Activated CD8-positive, alpha-beta T cell treated with anti-CD3 and anti-CD28 coated beads for 36 hours (primary cell): Measurements from ENCODE around the gene BTF3L4. TPM values are rescaled to one million over a fixed set of nuclear protein-coding genes. Genes with fewer than 3 reads are reported as not detected.
A peak's percentile ranks its signal among the peaks of the same experiment; 100 is the strongest.

ENCODE experiments used
- ATAC-seq: fragments of 200-7000 bp; cut with Tn5 transposase; one replicate; pipeline ENCODE4 v1.10.0; 2021; ENCODE audit warnings: mild to moderate bottlenecking, moderate library complexity
- CTCF ChIA-PET: fragments of 350-600 bp; sonication (Branson Sonifier 250); formaldehyde crosslinking; loops from one replicate; lab custom pipeline; 2021; ENCODE audit warnings: antibody characterized with exemption; lab: Charles Lee
- POLR2A ChIA-PET: fragments of 350-600 bp; sonication (Branson Sonifier 250); formaldehyde crosslinking; loops from one replicate; lab custom pipeline; 2021; ENCODE audit warnings: antibody characterized with exemption; lab: Charles Lee
- DNase-seq: peaks from one replicate; pipeline ENCODE4 v3.0.0-alpha.2; 2020
- H3K27ac Mint-ChIP-seq: one replicate; pipeline ENCODE4 v1.8.0; 2021; ENCODE audit warnings: mild to moderate bottlenecking, mixed read lengths
- H3K27me3 Mint-ChIP-seq: one replicate; pipeline ENCODE4 v1.8.0; 2021; ENCODE audit warnings: mixed read lengths
- H3K36me3 Mint-ChIP-seq: one replicate; pipeline ENCODE4 v1.8.0; 2021; ENCODE audit warnings: low read depth, mixed read lengths
- H3K4me1 Mint-ChIP-seq: one replicate; pipeline ENCODE4 v1.8.0; 2021; ENCODE audit warnings: low read depth, mixed read lengths
- H3K4me3 Mint-ChIP-seq: one replicate; pipeline ENCODE4 v1.8.0; 2021; ENCODE audit warnings: mild to moderate bottlenecking, moderate library complexity, mixed read lengths
- H3K9me3 Mint-ChIP-seq: one replicate; pipeline ENCODE4 v1.8.0; 2021; ENCODE audit warnings: mixed read lengths
- CTCF ChIP-seq: fragments of 200-600 bp; IDR thresholded peaks from one replicate; pipeline ENCODE4 v1.8.0; 2022; ENCODE audit warnings: antibody characterized with exemption, mild to moderate bottlenecking
- intact Hi-C: fragments of 100-400 bp; cut with micrococcal nuclease; formaldehyde crosslinking; loops from one replicate; pipeline ENCODE4 v1.10.0; 2022
- total RNA-seq, 2 experiments: library from RNA; stranded (reverse); gene quantifications; one replicate each; pipeline ENCODE4 v1.2.3, GENCODE V29; 2021

BTF3L4 gene
- total RNA-seq, 2 experiments from 2014 or later = 30.0 to 33.1 TPM

GRCh38 chr1:52096216-52096615, 40.1 kb downstream of the BTF3L4 start:
- H3K9me3 Mint-ChIP-seq = peaks cover 2% of the 10 kb centered on the region
- no peak for DNase-seq
- ChIA-PET CTCF (no interaction called here), POLR2A (interaction anchor here (0.6 to 1.1 kb wide), 2 partner anchors 10 to 615 kb away, joined by 3 read pairs; no protein-coding TSS in a partner anchor)
- H3K36me3 Mint-ChIP-seq = peaks cover 3% of the 10 kb centered on the region
- no peak overlapping the region for H3K27ac Mint-ChIP-seq
- no peak for TF ChIP-seq CTCF
- H3K27me3 Mint-ChIP-seq = peaks cover 1% of the 10 kb centered on the region
- no peak for ATAC-seq
- intact Hi-C loops = no loop called here
- no peaks in the 10 kb centered on the region for H3K4me1 Mint-ChIP-seq
- no peak overlapping the region for H3K4me3 Mint-ChIP-seq

- intact Hi-C loops = no loop called here
- no peak overlapping the region for H3K4me3 Mint-ChIP-seq
- ATAC-seq (no peak), DNase-seq (no peak)
- ChIA-PET POLR2A (no interaction called here), CTCF (no interaction called here)
- H3K9me3 Mint-ChIP-seq = no peaks in the 10 kb centered on the region
- no peaks in the 10 kb centered on the region for H3K36me3 Mint-ChIP-seq
- no peak for TF ChIP-seq CTCF
- peaks cover 1% of the 10 kb centered on the region for H3K27me3 Mint-ChIP-seq
- peaks cover 7% of the 10 kb centered on the region for H3K4me1 Mint-ChIP-seq
- no peak overlapping the region for H3K27ac Mint-ChIP-seq
Measured at GRCh38 chr1:52098139-52098871, 42.2 kb downstream of the BTF3L4 start.

- Mint-ChIP-seq H3K27ac (no peak overlapping the region), H3K27me3 (peaks cover 1% of the 10 kb centered on the region)
Measured at GRCh38 chr1:52102336-52103013, 46.4 kb downstream of the BTF3L4 start.

GRCh38 chr1:52111492-52111891, 55.4 kb downstream of the BTF3L4 start:
- no peak overlapping the region for H3K4me3 Mint-ChIP-seq
- CTCF ChIA-PET = interaction anchor here (0.7 kb wide), 1 partner anchor 15 kb away, joined by 3 read pairs; no protein-coding TSS in a partner anchor
- H3K9me3 Mint-ChIP-seq = no peaks in the 10 kb centered on the region
- ATAC-seq (no peak), DNase-seq (no peak)
- H3K36me3 Mint-ChIP-seq = no peaks in the 10 kb centered on the region
- no peaks in the 10 kb centered on the region for H3K4me1 Mint-ChIP-seq
- H3K27me3 Mint-ChIP-seq = no peaks in the 10 kb centered on the region
- TF ChIP-seq CTCF = no peak
- POLR2A ChIA-PET = interaction anchor here (0.6 kb wide), 1 partner anchor 720 kb away, joined by 3 read pairs; no protein-coding TSS in a partner anchor
- no peak overlapping the region for H3K27ac Mint-ChIP-seq
- intact Hi-C loops = no loop called here

More at GRCh38 chr1:52102336-52103013, 46.4 kb downstream of the BTF3L4 start:
- Mint-ChIP-seq H3K4me1 (peaks cover 7% of the 10 kb centered on the region), H3K9me3 (no peaks in the 10 kb centered on the region), H3K4me3 (no peak overlapping the region), H3K36me3 (no peaks in the 10 kb centered on the region)
- ChIA-PET POLR2A (no interaction called here), CTCF (no interaction called here)
- ATAC-seq = peak; percentile 49
- intact Hi-C loops = no loop called here
- no peak for TF ChIP-seq CTCF
- peak; percentile 19 for DNase-seq

- no peaks in the 10 kb centered on the region for H3K4me1 Mint-ChIP-seq
- intact Hi-C loops = no loop called here
- H3K4me3 Mint-ChIP-seq = no peak overlapping the region
- CTCF ChIA-PET = interaction anchor here (0.6 to 1.5 kb wide), 2 partner anchors 33 to 50 kb away, joined by 3 read pairs; no protein-coding TSS in a partner anchor
- no peaks in the 10 kb centered on the region for H3K36me3 Mint-ChIP-seq
- POLR2A ChIA-PET = interaction anchor here (0.7 kb wide), 1 partner anchor 352 kb away, joined by 4 read pairs; no protein-coding TSS in a partner anchor
- ATAC-seq = no peak
- no peaks in the 10 kb centered on the region for H3K9me3 Mint-ChIP-seq
- no peak for DNase-seq
- TF ChIP-seq CTCF = no peak
- H3K27ac Mint-ChIP-seq = no peak overlapping the region
- peaks cover 1% of the 10 kb centered on the region for H3K27me3 Mint-ChIP-seq
Measured at GRCh38 chr1:52112489-52112888, 56.4 kb downstream of the BTF3L4 start.
